ENCODE results near the gene GUCY1A1. TPM values are rescaled to one million over a fixed set of nuclear protein-coding genes. Genes with fewer than 3 reads are reported as not detected.

The GUCY1A1 gene
- total and polyA plus RNA-seq, 2 of the 4 experiments (the other 2 are of a cell fraction): 0.19 to 0.54 TPM

Other genes starting within 250 kb of the GUCY1A1 start
- gene GUCY1B1, start 92.2 kb downstream of the GUCY1A1 start, total RNA-seq (2012; rRNA removed): 2.8 and 2.9 TPM in 2 replicates
- gene GUCY1B1, start 92.2 kb downstream of the GUCY1A1 start, polyA plus RNA-seq (2012; rRNA removed): 2.6 and 3.8 TPM in 2 replicates
- not detected in 2 replicates for gene ASIC5, start 199.4 kb downstream of the GUCY1A1 start, total RNA-seq (2012; rRNA removed)
- gene ASIC5, start 199.4 kb downstream of the GUCY1A1 start, polyA plus RNA-seq (2012; rRNA removed): not detected in 2 replicates
- 0.18 and 0.28 TPM in 2 replicates for gene TDO2, start 236.8 kb downstream of the GUCY1A1 start, total RNA-seq (2012; rRNA removed)
- gene TDO2, start 236.8 kb downstream of the GUCY1A1 start, polyA plus RNA-seq (2012; rRNA removed): 0.09 and 0.19 TPM in 2 replicates